ENCODE data around the gene TENM3.

The TENM3 gene

GRCh38 chr4:182294451-182294850, 51.2 kb downstream of the TENM3 start:
- ATAC-seq, result no peak
- no peak for TF ChIP-seq RARB (CRISPR knock-in tag; IDR thresholded peaks at IDR 0.05)
- TF ChIP-seq POU6F1 (CRISPR knock-in tag; IDR thresholded peaks at IDR 0.05; ENCODE audit: borderline replicate concordance, low read depth), result no peak
- TF ChIP-seq GLIS3 (CRISPR knock-in tag; IDR thresholded peaks at IDR 0.05), result no peak
- no peak for TF ChIP-seq PPARA (CRISPR knock-in tag; IDR thresholded peaks at IDR 0.05; ENCODE audit: borderline replicate concordance)
- no peak for TF ChIP-seq BACH2 (CRISPR knock-in tag; IDR thresholded peaks at IDR 0.05; ENCODE audit: borderline replicate concordance)
- no peak for TF ChIP-seq CSDC2 (CRISPR knock-in tag; IDR thresholded peaks at IDR 0.05)
- TF ChIP-seq CSRNP3 (CRISPR knock-in tag; IDR thresholded peaks at IDR 0.05), result no peak
- no peak for TF ChIP-seq ZC3H10 (CRISPR knock-in tag; IDR thresholded peaks at IDR 0.05)
- no peak for TF ChIP-seq ZFP30 (CRISPR knock-in tag; IDR thresholded peaks at IDR 0.05)

GRCh38 chr4:182297659-182298058, 54.5 kb downstream of the TENM3 start:
- peak; percentile 97 for ATAC-seq
- TF ChIP-seq BACH2 (CRISPR knock-in tag; IDR thresholded peaks at IDR 0.05; ENCODE audit: borderline replicate concordance) (no peak), ZNF70 (CRISPR knock-in tag; IDR thresholded peaks at IDR 0.05) (no peak), TCF4 (CRISPR knock-in tag; IDR thresholded peaks at IDR 0.05; ENCODE audit: borderline replicate concordance) (no peak)

- TF ChIP-seq OSR1 (CRISPR knock-in tag; IDR thresholded peaks at IDR 0.05), result no peak
Observed at GRCh38 chr4:182301736-182302135, 58.5 kb downstream of the TENM3 start.

GRCh38 chr4:182303847-182304246, 60.6 kb downstream of the TENM3 start:
- ATAC-seq, result no peak
- no peak for TF ChIP-seq RARB (CRISPR knock-in tag; IDR thresholded peaks at IDR 0.05)
- TF ChIP-seq OSR1 (CRISPR knock-in tag; IDR thresholded peaks at IDR 0.05), result no peak

More at GRCh38 chr4:182301736-182302135, 58.5 kb downstream of the TENM3 start:
- ATAC-seq, result no peak

- no peak for TF ChIP-seq ZNF8 (CRISPR knock-in tag; IDR thresholded peaks at IDR 0.05)
- TF ChIP-seq TCF4 (CRISPR knock-in tag; IDR thresholded peaks at IDR 0.05; ENCODE audit: borderline replicate concordance), result no peak
- TF ChIP-seq ZNF565 (CRISPR knock-in tag; conservative IDR thresholded peaks at IDR 0.05; ENCODE audit: low read depth), result no peak
- no peak for TF ChIP-seq BACH2 (CRISPR knock-in tag; IDR thresholded peaks at IDR 0.05; ENCODE audit: borderline replicate concordance)
- no peak for TF ChIP-seq ZC3H10 (CRISPR knock-in tag; IDR thresholded peaks at IDR 0.05)
- TF ChIP-seq POU6F1 (CRISPR knock-in tag; IDR thresholded peaks at IDR 0.05; ENCODE audit: borderline replicate concordance, low read depth), result no peak
- TF ChIP-seq RARB (CRISPR knock-in tag; IDR thresholded peaks at IDR 0.05), result no peak
- TF ChIP-seq ZFP30 (CRISPR knock-in tag; IDR thresholded peaks at IDR 0.05), result no peak
- TF ChIP-seq PPARA (CRISPR knock-in tag; IDR thresholded peaks at IDR 0.05; ENCODE audit: borderline replicate concordance), result no peak
- no peak for TF ChIP-seq TSHZ2 (CRISPR knock-in tag; IDR thresholded peaks at IDR 0.05)
- TF ChIP-seq TOX (CRISPR knock-in tag; IDR thresholded peaks at IDR 0.05; ENCODE audit: borderline replicate concordance), result no peak
- no peak for TF ChIP-seq ISL1 (CRISPR knock-in tag; IDR thresholded peaks at IDR 0.05)
- ATAC-seq, result peak; percentile 26; the same call in 2 of the 3 replicates
Observed at GRCh38 chr4:182306792-182307507, 63.7 kb downstream of the TENM3 start.
